Left ventricle myocardium inferior (tissue), 1 donor: ENCODE results near the gene NABP1. TPM values are rescaled to one million over a fixed set of nuclear protein-coding genes. Genes with fewer than 3 reads are reported as not detected.

Source experiments
- DNase-seq: peaks from one replicate; pipeline ENCODE4 v3.0.0-alpha.2; 2020
- H3K27ac ChIP-seq: fragments of 200-600 bp; replicated peaks from 2 replicates; pipeline ENCODE4 v1.8.0; 2021
- H3K27me3 ChIP-seq: fragments of 200-600 bp; 2 replicates; pipeline ENCODE4 v1.8.0; 2021; ENCODE audit warnings: low read depth
- H3K36me3 ChIP-seq: fragments of 200-600 bp; 2 replicates; pipeline ENCODE4 v1.8.0; 2021
- H3K4me1 ChIP-seq: fragments of 200-600 bp; 2 replicates; pipeline ENCODE4 v1.8.0; 2021
- H3K4me3 ChIP-seq: fragments of 200-600 bp; 2 replicates; pipeline ENCODE4 v1.8.0; 2021; ENCODE audit warnings: mild to moderate bottlenecking, moderate library complexity
- H3K9me3 ChIP-seq: fragments of 200-600 bp; replicated peaks from 2 replicates; pipeline ENCODE4 v1.8.0; 2021
- intact Hi-C: fragments of 100-400 bp; cut with micrococcal nuclease; formaldehyde crosslinking; loops from one replicate; pipeline ENCODE4 v1.11.0; 2022
- total RNA-seq: library from RNA; stranded (reverse); fragmentation: NEBNext Ultra II Directional; extraction: Animal tissue kit (Norgen Biotek cat#: 25700); gene quantifications from one replicate; pipeline ENCODE4 v1.2.1, GENCODE V29; 2021
- TF ChIP-seq, protein P1 (sequence below): fragments of 200-600 bp; IDR thresholded peaks from 2 replicates; pipeline ENCODE4 v1.8.0; 2021; ENCODE audit warnings: antibody characterized with exemption, mild to moderate bottlenecking, borderline replicate concordance
- donor health status: DM: no; HTN: yes; CAD: no; lungs with severe emphysema.

NABP1 gene
- total RNA-seq, 1 donor from 2014 or later = 3.3 TPM

DNA sequence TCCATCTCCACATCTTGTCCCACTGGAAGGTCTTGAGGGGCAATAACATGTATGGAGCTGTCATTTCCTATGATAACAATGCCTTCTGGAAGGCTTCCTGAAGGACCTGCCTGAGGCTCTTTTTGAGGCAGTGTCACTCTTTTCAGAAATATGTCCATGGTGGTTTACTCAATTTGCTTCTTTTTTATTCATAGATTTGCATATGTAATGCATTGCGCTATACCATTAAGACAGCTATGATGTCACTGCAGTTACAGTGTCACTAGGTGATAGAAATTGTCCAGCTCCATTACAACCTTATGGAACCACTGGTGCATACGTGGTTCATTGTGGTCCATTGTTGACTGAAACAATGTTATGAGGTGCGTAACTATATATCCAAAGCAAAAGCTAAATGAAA lies 19.9 kb downstream of the NABP1 start:
- Histone ChIP-seq H3K27ac (no peak overlapping the region), H3K27me3 (peaks cover 12% of the 10 kb centered on the region)

DNA sequence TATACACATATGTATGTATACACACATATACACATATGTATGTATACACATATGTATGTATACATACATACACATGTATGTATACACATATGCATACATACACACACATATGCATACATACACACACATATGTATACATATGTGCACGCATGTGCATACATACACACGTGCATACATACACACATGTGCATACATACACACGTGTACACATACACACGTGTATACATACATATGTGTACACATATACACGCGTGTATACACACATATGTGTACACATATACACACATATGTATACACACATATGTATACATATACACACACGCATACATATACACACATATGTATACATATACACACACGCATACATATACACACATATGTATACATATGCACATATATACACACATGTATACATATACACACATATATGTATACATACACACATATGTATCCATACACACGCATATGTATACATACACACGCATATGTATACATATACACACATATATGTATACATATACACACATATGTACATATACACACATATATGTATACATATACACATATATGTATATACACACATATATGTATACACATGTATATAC lies 21.5 kb downstream of the NABP1 start:
- Histone ChIP-seq H3K36me3 (no peaks in the 10 kb centered on the region), H3K27me3 (no peaks in the 10 kb centered on the region), H3K9me3 (no peaks in the 10 kb centered on the region), H3K4me1 (peaks cover 8% of the 10 kb centered on the region), H3K27ac (no peak overlapping the region), H3K4me3 (no peak overlapping the region)
- TF ChIP-seq, protein P1, sequence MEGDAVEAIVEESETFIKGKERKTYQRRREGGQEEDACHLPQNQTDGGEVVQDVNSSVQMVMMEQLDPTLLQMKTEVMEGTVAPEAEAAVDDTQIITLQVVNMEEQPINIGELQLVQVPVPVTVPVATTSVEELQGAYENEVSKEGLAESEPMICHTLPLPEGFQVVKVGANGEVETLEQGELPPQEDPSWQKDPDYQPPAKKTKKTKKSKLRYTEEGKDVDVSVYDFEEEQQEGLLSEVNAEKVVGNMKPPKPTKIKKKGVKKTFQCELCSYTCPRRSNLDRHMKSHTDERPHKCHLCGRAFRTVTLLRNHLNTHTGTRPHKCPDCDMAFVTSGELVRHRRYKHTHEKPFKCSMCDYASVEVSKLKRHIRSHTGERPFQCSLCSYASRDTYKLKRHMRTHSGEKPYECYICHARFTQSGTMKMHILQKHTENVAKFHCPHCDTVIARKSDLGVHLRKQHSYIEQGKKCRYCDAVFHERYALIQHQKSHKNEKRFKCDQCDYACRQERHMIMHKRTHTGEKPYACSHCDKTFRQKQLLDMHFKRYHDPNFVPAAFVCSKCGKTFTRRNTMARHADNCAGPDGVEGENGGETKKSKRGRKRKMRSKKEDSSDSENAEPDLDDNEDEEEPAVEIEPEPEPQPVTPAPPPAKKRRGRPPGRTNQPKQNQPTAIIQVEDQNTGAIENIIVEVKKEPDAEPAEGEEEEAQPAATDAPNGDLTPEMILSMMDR = no peak
- DNase-seq = no peak
- intact Hi-C loops = no loop called here

More for the DNA sequence above, 19.9 kb downstream of the NABP1 start:
- intact Hi-C loops = no loop called here
- H3K4me3 ChIP-seq = no peak overlapping the region
- TF ChIP-seq, protein P1 = no peak
- H3K9me3 ChIP-seq = no peaks in the 10 kb centered on the region
- H3K4me1 ChIP-seq = peaks cover 8% of the 10 kb centered on the region
- H3K36me3 ChIP-seq = no peaks in the 10 kb centered on the region
- no peak for DNase-seq

DNA sequence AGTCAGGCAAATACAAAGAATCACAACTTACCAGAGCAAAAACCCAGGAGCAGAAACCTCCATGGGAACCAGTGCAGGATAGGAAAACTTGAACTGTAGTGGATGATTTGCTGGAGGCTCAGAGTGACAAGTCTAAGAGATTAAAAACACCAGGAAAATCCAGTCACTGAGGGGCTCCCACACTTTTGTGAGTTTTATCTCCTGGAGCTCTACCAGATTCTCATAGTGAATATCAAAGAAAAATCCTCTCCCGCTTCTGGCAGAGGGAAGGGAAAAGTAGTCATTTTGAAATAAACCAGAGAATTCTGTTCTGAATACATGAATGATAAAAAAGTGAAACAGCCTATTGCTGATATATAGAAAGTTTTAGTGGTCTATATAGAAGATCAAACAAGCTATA lies 23.1 kb downstream of the NABP1 start:
- Histone ChIP-seq H3K27ac (no peak overlapping the region), H3K9me3 (no peaks in the 10 kb centered on the region), H3K4me1 (peaks cover 4% of the 10 kb centered on the region), H3K27me3 (no peaks in the 10 kb centered on the region), H3K4me3 (no peak overlapping the region), H3K36me3 (no peaks in the 10 kb centered on the region)
- TF ChIP-seq, protein P1 = no peak
- intact Hi-C loops = no loop called here
- no peak for DNase-seq

DNA sequence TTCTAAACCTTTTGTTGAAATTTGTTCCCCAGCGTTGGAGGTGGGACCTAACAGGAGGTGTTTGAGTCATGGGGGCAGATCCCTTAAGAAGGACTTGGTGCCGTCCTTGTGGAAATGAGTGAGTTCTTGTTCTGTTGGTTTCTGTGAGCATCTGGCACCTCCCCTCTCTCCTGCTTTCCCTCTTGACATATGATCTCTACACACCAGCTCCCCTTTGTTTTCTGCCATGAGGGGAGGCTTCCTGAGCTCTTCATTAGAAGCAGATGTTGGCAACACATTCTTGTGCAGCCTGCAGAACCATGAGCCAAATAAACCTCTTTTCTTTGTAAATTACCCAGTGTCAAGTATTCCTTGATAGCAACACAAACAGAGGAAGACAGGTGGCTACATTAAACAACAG lies 23.8 kb downstream of the NABP1 start:
- H3K4me3 ChIP-seq = no peak overlapping the region
- H3K9me3 ChIP-seq = no peaks in the 10 kb centered on the region
- H3K36me3 ChIP-seq = no peaks in the 10 kb centered on the region
- TF ChIP-seq, protein P1 = no peak
- intact Hi-C loops = no loop called here
- H3K4me1 ChIP-seq = no peaks in the 10 kb centered on the region
- H3K27me3 ChIP-seq = no peaks in the 10 kb centered on the region
- H3K27ac ChIP-seq = no peak overlapping the region
- DNase-seq = no peak

DNA sequence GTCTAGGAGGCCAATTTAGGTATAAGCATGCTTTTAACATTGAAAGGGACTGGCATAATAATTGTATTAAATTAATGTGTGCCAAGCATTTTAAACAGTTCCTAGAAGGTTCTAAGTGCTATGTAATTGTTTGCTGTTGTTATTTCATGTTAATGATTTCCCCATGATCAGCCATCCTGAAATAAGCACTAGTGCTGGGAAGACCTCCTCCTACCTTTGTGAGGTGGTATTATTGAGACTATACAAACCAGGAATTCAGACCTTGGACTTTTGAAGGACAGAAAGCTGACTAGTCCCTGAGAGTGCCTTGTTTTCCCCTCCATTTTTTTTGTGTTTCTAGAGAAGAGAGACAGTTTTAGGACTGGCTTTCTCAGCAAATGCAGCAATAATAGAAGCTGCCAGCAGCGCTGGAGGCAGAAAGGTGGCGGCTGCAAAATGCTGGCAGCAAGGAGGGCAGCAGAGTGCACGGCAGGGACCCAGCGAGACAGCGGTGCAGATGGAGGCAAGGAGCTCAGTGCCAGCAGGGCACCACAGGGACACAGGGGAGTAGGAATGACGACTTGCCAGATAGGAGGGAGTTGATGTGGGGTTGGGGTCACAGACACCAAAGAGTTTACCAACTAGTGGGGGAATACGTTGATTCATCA lies 25.3 kb downstream of the NABP1 start:
- intact Hi-C loops = no loop called here
- H3K27ac ChIP-seq = no peak overlapping the region
- no peaks in the 10 kb centered on the region for H3K36me3 ChIP-seq
- no peak overlapping the region for H3K4me3 ChIP-seq
- H3K9me3 ChIP-seq = no peaks in the 10 kb centered on the region
- DNase-seq = no peak
- TF ChIP-seq, protein P1 = no peak
- H3K27me3 ChIP-seq = no peaks in the 10 kb centered on the region
- H3K4me1 ChIP-seq = no peaks in the 10 kb centered on the region
